HEK293 (cell line): Measurements from ENCODE around the gene COX6A1.

ENCODE experiments used
- CTCF ChIA-PET: fragments of 350-600 bp; formaldehyde crosslinking; extraction: SDS; loops from one replicate; lab custom pipeline; 2021; ENCODE audit warnings: antibody characterized with exemption; lab: Yijun Ruan, JAX
- POLR2A ChIA-PET: fragments of 300-600 bp; formaldehyde crosslinking; extraction: SDS; loops from one replicate; lab custom pipeline; 2020; ENCODE audit warnings: antibody characterized with exemption, inconsistent platforms; lab: Yijun Ruan, JAX
- H3K27ac ChIP-seq: fragments of 200-500 bp; sonication (Bioruptor generic); 2 replicates; pipeline ENCODE4 v1.5.1; 2014; ENCODE audit warnings: low read depth, low read length, control low read depth, inconsistent platforms; ENCODE audit errors: extremely low read depth
- H3K36me3 ChIP-seq, 2 experiments: fragments of 200-500 bp in 1 of 2; sonication (Bioruptor generic) in 1 of 2; 1 replicate in 1 of 2; 2 replicates in 1 of 2; pipeline ENCODE4 v1.5.1; 2014 to 2017; ENCODE audit warnings: inconsistent platforms in 2 of 2, low read length in 2 of 2; ENCODE audit not compliant: control insufficient read depth in 2 of 2, insufficient read depth in 1 of 2
- H3K4me1 ChIP-seq: fragments of 200-500 bp; sonication (Bioruptor generic); 2 replicates; pipeline ENCODE4 v1.5.1; 2014; ENCODE audit warnings: mild to moderate bottlenecking, low read length, inconsistent platforms; ENCODE audit not compliant: control insufficient read depth, insufficient read depth
- H3K4me3 ChIP-seq: 2 replicates; pipeline ENCODE4 v1.5.1; 2011; ENCODE audit warnings: low read depth, mild to moderate bottlenecking, control low read depth, low read length, moderate library complexity
- H3K9me3 ChIP-seq: fragments of 200-500 bp; sonication (Bioruptor generic); 2 replicates; pipeline ENCODE4 v1.5.1; 2014; ENCODE audit warnings: low read depth, low read length, inconsistent platforms; ENCODE audit not compliant: control insufficient read depth, insufficient read depth
- GFI1B ChIP-seq: fragments of 450-650 bp; formaldehyde crosslinking; IDR thresholded peaks from 2 replicates; pipeline ENCODE4 v1.5.1; 2016; ENCODE audit warnings: missing biosample characterization, missing genetic modification characterization
- GLIS1 ChIP-seq: fragments of 450-650 bp; formaldehyde crosslinking; IDR thresholded peaks from 2 replicates; pipeline ENCODE4 v1.5.1; 2016; ENCODE audit warnings: missing biosample characterization, missing genetic modification characterization
- REPIN1 ChIP-seq: fragments of 450-650 bp; formaldehyde crosslinking; IDR thresholded peaks from 2 replicates; pipeline ENCODE4 v1.5.1; 2017; ENCODE audit warnings: missing biosample characterization, missing genetic modification characterization, low read depth
- SALL2 ChIP-seq: fragments of 450-650 bp; formaldehyde crosslinking; IDR thresholded peaks from 2 replicates; pipeline ENCODE4 v1.5.0; 2017; ENCODE audit warnings: missing biosample characterization, mild to moderate bottlenecking, missing genetic modification characterization, borderline replicate concordance
- ZBTB1 ChIP-seq: fragments of 450-650 bp; formaldehyde crosslinking; IDR thresholded peaks from 2 replicates; pipeline ENCODE4 v1.5.1; 2016; ENCODE audit warnings: missing biosample characterization, missing genetic modification characterization
- ZBTB20 ChIP-seq: fragments of 450-650 bp; formaldehyde crosslinking; IDR thresholded peaks from 2 replicates; pipeline ENCODE4 v1.5.1; 2016; ENCODE audit warnings: missing biosample characterization, missing genetic modification characterization
- ZNF112 ChIP-seq: fragments of 450-650 bp; formaldehyde crosslinking; IDR thresholded peaks from 2 replicates; pipeline ENCODE4 v1.5.0; 2017; ENCODE audit warnings: missing biosample characterization, missing genetic modification characterization
- ZNF114 ChIP-seq: fragments of 450-650 bp; formaldehyde crosslinking; IDR thresholded peaks from 2 replicates; pipeline ENCODE4 v1.5.0; 2017; ENCODE audit warnings: missing biosample characterization, missing genetic modification characterization
- ZNF169 ChIP-seq: fragments of 450-650 bp; formaldehyde crosslinking; IDR thresholded peaks from 2 replicates; pipeline ENCODE4 v1.5.1; 2016; ENCODE audit warnings: missing biosample characterization, missing genetic modification characterization
- ZNF175 ChIP-seq: fragments of 450-650 bp; formaldehyde crosslinking; IDR thresholded peaks from 2 replicates; pipeline ENCODE4 v1.5.1; 2016; ENCODE audit warnings: missing biosample characterization, missing genetic modification characterization
- ZNF341 ChIP-seq: fragments of 450-650 bp; formaldehyde crosslinking; IDR thresholded peaks from 2 replicates; pipeline ENCODE4; 2016; ENCODE audit warnings: low read depth, missing biosample characterization, missing genetic modification characterization
- ZNF37A ChIP-seq: fragments of 450-650 bp; IDR thresholded peaks from 2 replicates; pipeline ENCODE4 v1.5.1; 2018; ENCODE audit warnings: missing biosample characterization, missing genetic modification characterization
- ZNF404 ChIP-seq: fragments of 450-650 bp; formaldehyde crosslinking; IDR thresholded peaks from 2 replicates; pipeline ENCODE4 v1.5.1; 2017; ENCODE audit warnings: missing biosample characterization, missing genetic modification characterization
- ZNF473 ChIP-seq: fragments of 450-650 bp; formaldehyde crosslinking; IDR thresholded peaks from 2 replicates; pipeline ENCODE4 v1.5.1; 2017; ENCODE audit warnings: missing biosample characterization, missing genetic modification characterization
- ZNF48 ChIP-seq: fragments of 450-650 bp; formaldehyde crosslinking; IDR thresholded peaks from 2 replicates; pipeline ENCODE4 v1.5.1; 2016; ENCODE audit warnings: missing biosample characterization, missing genetic modification characterization
- ZNF530 ChIP-seq: fragments of 450-650 bp; formaldehyde crosslinking; IDR thresholded peaks from 2 replicates; pipeline ENCODE4 v1.5.1; 2016; ENCODE audit warnings: low read depth, missing biosample characterization, missing genetic modification characterization
- ZNF623 ChIP-seq: fragments of 450-650 bp; formaldehyde crosslinking; IDR thresholded peaks from 2 replicates; pipeline ENCODE4 v1.5.1; 2016; ENCODE audit warnings: missing biosample characterization, missing genetic modification characterization
- ZNF701 ChIP-seq: fragments of 450-650 bp; formaldehyde crosslinking; IDR thresholded peaks from 2 replicates; pipeline ENCODE4 v1.5.1; 2016; ENCODE audit warnings: missing biosample characterization, missing genetic modification characterization
- ZNF830 ChIP-seq: fragments of 450-650 bp; IDR thresholded peaks from 2 replicates; pipeline ENCODE4 v1.5.0; 2018; ENCODE audit warnings: missing biosample characterization, missing genetic modification characterization, low read depth, mild to moderate bottlenecking, moderate library complexity
- ZSCAN30 ChIP-seq: fragments of 450-650 bp; IDR thresholded peaks from 2 replicates; pipeline ENCODE4 v1.5.1; 2018; ENCODE audit warnings: missing biosample characterization, mild to moderate bottlenecking, missing genetic modification characterization, moderate library complexity
- TF ChIP-seq, protein P1 (sequence below): fragments of 450-650 bp; formaldehyde crosslinking; IDR thresholded peaks from 2 replicates; pipeline ENCODE4; 2016; ENCODE audit warnings: missing biosample characterization, missing genetic modification characterization
- TF ChIP-seq, protein P2 (sequence below): fragments of 450-650 bp; formaldehyde crosslinking; IDR thresholded peaks from 2 replicates; pipeline ENCODE4 v1.5.1; 2017; ENCODE audit warnings: missing biosample characterization, missing genetic modification characterization
- TF ChIP-seq, protein P3 (sequence below): fragments of 450-650 bp; formaldehyde crosslinking; IDR thresholded peaks from 2 replicates; pipeline ENCODE4 v1.5.1; 2017; ENCODE audit warnings: missing biosample characterization, missing genetic modification characterization
- TF ChIP-seq, protein P4 (sequence below): fragments of 450-650 bp; formaldehyde crosslinking; IDR thresholded peaks from 2 replicates; pipeline ENCODE4 v1.5.1; 2016; ENCODE audit warnings: missing biosample characterization, missing genetic modification characterization
- TF ChIP-seq, protein P5 (sequence below): fragments of 450-650 bp; formaldehyde crosslinking; IDR thresholded peaks from 2 replicates; pipeline ENCODE4 v1.5.1; 2016; ENCODE audit warnings: missing biosample characterization, missing genetic modification characterization

COX6A1 gene

DNA sequence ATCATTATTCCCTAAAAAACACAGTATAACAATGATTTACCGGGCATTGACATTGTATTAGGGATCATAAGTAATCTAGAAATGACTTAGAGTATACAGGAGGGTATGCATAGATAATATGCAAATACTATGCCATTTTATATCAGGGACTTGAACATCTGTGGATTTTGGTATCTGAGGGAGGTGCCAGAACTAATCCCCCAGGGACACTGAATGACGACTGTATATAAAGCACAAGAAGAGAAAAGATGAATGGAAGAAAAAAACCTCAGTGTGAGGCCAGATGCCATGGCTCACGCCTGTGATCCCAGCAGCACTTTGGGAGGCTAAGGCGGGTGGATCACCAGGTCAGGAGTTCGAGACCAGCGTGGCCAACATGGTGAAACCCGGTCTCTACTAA, 25.5 kb upstream of the COX6A1 start:
- TF ChIP-seq ZNF341 (tag by site-specific recombination): no peak
- TF ChIP-seq ZNF48 (tag by site-specific recombination): no peak
- TF ChIP-seq, protein P1, sequence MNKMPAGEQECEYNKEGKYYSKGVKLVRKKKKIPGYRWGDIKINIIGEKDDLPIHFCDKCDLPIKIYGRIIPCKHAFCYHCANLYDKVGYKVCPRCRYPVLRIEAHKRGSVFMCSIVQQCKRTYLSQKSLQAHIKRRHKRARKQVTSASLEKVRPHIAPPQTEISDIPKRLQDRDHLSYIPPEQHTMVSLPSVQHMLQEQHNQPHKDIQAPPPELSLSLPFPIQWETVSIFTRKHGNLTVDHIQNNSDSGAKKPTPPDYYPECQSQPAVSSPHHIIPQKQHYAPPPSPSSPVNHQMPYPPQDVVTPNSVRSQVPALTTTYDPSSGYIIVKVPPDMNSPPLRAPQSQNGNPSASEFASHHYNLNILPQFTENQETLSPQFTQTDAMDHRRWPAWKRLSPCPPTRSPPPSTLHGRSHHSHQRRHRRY (tag by site-specific recombination): no peak
- no peak for TF ChIP-seq ZNF530 (tag by site-specific recombination)
- TF ChIP-seq GLIS1 (tag by site-specific recombination): 0 out of 2 replicates have a peak, but pooled peaks have one; percentile 8
- no peak for TF ChIP-seq SALL2
- no peak for TF ChIP-seq ZNF623 (tag by site-specific recombination)
- 0 out of 2 replicates have a peak, but pooled peaks have one; percentile 2 for TF ChIP-seq ZBTB20 (tag by site-specific recombination)
- TF ChIP-seq ZNF473: no peak
- no peak for TF ChIP-seq ZNF175
- TF ChIP-seq ZNF404 (tag by site-specific recombination): no peak
- no peak for TF ChIP-seq ZNF830 (tag by site-specific recombination)
- no peak for TF ChIP-seq ZNF112 (tag by site-specific recombination)
- TF ChIP-seq ZNF701 (tag by site-specific recombination): no peak
- TF ChIP-seq, all 188 proteins: peak for 2
- H3K36me3 ChIP-seq: no peaks in the 10 kb centered on the region
- no peak overlapping the region for H3K4me3 ChIP-seq
- H3K27ac ChIP-seq: no peak overlapping the region
- ChIA-PET POLR2A (no interaction called here), CTCF (interaction anchor here (1.6 kb wide), 1 partner anchor 9 kb away, joined by 5 read pairs; no protein-coding TSS in a partner anchor)
- H3K4me1 ChIP-seq: 0 out of 2 replicates have a peak, but pooled peaks cover 3% of the 10 kb centered on the region
- no peaks in the 10 kb centered on the region for H3K9me3 ChIP-seq

DNA sequence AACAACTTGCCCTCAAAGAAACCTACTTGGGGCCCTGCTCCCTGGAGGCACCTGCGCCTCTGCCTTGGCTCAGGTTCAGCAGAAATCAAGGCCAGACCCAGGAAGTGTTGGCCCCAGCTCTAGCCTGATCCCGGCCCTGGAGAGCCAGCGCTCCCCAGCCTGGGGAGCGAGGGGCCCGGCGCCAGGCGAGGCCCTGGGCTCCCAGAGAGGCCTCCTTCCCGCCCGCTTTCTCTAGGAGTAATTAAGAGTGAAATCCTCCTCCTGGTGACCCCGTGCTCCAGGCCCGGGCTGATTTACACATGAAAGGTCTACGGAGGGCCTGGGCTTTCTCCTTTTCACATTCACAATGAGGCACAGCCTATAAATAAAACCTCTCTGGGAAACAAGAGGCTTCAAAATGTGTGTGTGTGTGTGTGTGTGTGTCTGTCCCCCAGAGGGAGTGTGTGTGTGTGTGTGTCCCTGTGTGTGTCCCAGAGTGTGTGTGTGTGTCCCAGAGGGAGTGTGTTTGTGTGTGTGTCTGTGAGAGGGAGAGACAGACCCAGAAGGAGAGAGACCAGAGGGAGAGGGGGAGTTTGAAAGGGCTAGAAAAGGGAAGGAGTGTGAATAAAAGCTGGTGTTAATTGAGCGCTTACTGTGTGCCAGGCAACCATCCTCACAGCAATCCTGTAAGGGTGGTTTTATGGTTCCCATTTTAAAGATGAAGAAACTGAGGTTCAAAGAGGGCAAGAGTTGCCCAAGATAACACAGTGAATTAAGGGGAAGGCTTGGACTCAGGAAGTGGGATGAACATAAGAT, 23.8 kb upstream of the COX6A1 start:
- Histone ChIP-seq H3K9me3 (no peaks in the 10 kb centered on the region), H3K4me3 (no peak overlapping the region), H3K27ac (peak overlapping the region; percentile 71), H3K36me3 (no peaks in the 10 kb centered on the region), H3K4me1 (0 out of 2 replicates have a peak, but pooled peaks cover 3% of the 10 kb centered on the region)
- POLR2A ChIA-PET: interaction anchor here (0.6 kb wide), 1 partner anchor 66 kb away, joined by 4 read pairs; no protein-coding TSS in a partner anchor
- CTCF ChIA-PET: interaction anchor here (0.6 to 1.6 kb wide), 3 partner anchors 11 to 47 kb away, joined by 5 read pairs; no protein-coding TSS in a partner anchor
- TF ChIP-seq REPIN1 (tag by site-specific recombination) (no peak), GFI1B (tag by site-specific recombination) (no peak), ZNF114 (no peak), ZNF169 (tag by site-specific recombination) (no peak), ZBTB1 (tag by site-specific recombination) (no peak), SALL2 (no peak), ZNF623 (tag by site-specific recombination) (no peak), ZNF37A (tag by site-specific recombination) (no peak), ZSCAN30 (tag by site-specific recombination) (0 out of 2 replicates have a peak, but pooled peaks have one; percentile 22)
- TF ChIP-seq, protein P1 (tag by site-specific recombination): no peak
- TF ChIP-seq, protein P2, sequence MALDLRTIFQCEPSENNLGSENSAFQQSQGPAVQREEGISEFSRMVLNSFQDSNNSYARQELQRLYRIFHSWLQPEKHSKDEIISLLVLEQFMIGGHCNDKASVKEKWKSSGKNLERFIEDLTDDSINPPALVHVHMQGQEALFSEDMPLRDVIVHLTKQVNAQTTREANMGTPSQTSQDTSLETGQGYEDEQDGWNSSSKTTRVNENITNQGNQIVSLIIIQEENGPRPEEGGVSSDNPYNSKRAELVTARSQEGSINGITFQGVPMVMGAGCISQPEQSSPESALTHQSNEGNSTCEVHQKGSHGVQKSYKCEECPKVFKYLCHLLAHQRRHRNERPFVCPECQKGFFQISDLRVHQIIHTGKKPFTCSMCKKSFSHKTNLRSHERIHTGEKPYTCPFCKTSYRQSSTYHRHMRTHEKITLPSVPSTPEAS (tag by site-specific recombination): peak; percentile 92
- TF ChIP-seq, protein P3, sequence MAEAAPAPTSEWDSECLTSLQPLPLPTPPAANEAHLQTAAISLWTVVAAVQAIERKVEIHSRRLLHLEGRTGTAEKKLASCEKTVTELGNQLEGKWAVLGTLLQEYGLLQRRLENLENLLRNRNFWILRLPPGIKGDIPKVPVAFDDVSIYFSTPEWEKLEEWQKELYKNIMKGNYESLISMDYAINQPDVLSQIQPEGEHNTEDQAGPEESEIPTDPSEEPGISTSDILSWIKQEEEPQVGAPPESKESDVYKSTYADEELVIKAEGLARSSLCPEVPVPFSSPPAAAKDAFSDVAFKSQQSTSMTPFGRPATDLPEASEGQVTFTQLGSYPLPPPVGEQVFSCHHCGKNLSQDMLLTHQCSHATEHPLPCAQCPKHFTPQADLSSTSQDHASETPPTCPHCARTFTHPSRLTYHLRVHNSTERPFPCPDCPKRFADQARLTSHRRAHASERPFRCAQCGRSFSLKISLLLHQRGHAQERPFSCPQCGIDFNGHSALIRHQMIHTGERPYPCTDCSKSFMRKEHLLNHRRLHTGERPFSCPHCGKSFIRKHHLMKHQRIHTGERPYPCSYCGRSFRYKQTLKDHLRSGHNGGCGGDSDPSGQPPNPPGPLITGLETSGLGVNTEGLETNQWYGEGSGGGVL: peak; percentile 44
- TF ChIP-seq, protein P4, sequence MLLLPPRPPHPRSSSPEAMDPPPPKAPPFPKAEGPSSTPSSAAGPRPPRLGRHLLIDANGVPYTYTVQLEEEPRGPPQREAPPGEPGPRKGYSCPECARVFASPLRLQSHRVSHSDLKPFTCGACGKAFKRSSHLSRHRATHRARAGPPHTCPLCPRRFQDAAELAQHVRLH (tag by site-specific recombination): 0 out of 2 replicates have a peak, but pooled peaks have one; percentile 24
- TF ChIP-seq, protein P5, sequence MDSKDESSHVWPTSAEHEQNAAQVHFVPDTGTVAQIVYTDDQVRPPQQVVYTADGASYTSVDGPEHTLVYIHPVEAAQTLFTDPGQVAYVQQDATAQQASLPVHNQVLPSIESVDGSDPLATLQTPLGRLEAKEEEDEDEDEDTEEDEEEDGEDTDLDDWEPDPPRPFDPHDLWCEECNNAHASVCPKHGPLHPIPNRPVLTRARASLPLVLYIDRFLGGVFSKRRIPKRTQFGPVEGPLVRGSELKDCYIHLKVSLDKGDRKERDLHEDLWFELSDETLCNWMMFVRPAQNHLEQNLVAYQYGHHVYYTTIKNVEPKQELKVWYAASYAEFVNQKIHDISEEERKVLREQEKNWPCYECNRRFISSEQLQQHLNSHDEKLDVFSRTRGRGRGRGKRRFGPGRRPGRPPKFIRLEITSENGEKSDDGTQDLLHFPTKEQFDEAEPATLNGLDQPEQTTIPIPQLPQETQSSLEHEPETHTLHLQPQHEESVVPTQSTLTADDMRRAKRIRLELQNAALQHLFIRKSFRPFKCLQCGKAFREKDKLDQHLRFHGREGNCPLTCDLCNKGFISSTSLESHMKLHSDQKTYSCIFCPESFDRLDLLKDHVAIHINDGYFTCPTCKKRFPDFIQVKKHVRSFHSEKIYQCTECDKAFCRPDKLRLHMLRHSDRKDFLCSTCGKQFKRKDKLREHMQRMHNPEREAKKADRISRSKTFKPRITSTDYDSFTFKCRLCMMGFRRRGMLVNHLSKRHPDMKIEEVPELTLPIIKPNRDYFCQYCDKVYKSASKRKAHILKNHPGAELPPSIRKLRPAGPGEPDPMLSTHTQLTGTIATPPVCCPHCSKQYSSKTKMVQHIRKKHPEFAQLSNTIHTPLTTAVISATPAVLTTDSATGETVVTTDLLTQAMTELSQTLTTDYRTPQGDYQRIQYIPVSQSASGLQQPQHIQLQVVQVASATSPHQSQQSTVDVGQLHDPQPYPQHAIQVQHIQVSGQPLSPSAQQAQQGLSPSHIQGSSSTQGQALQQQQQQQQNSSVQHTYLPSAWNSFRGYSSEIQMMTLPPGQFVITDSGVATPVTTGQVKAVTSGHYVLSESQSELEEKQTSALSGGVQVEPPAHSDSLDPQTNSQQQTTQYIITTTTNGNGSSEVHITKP (tag by site-specific recombination): no peak
